Measurements from ENCODE around the gene STT3B. TPM values are rescaled to one million over a fixed set of nuclear protein-coding genes. Genes with fewer than 3 reads are reported as not detected.

The STT3B gene
- total RNA-seq, 2 experiments from 2014 or later, result 111 to 113 TPM

DNA sequence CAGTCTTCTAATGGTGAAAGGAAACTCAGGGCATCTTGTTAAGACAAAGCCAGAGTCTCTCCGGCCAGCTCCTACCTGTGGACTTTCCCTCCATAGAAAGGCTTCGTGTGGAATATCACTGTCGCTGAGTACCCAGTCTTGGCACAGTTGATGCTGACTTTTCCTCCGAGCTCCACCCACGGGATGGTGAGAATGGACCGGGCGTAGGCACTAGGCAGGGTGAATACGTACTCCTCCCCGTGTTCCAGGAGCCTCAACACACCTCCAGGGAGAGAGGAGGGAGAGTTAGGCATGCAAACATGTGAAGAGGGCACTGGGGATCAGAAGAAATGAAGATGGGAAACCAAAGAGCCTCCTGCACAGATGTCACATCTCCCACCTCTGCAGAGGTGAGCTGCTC, 138.0 kb downstream of the STT3B start:
- Mint-ChIP-seq H3K4me1 (ENCODE audit: low read depth) (no peaks in the 10 kb centered on the region), H3K9me3 (no peaks in the 10 kb centered on the region), H3K27me3 (no peaks in the 10 kb centered on the region), H3K4me3 (no peak overlapping the region), H3K36me3 (ENCODE audit: low read depth) (no peaks in the 10 kb centered on the region), H3K27ac (no peak overlapping the region)
- DNase-seq (no peak), ATAC-seq (ENCODE audit: poor library complexity) (no peak)
- H3K36me3 ChIP-seq (ENCODE audit: insufficient read depth, low read length), result no peaks in the 10 kb centered on the region
- TF ChIP-seq, protein P1, sequence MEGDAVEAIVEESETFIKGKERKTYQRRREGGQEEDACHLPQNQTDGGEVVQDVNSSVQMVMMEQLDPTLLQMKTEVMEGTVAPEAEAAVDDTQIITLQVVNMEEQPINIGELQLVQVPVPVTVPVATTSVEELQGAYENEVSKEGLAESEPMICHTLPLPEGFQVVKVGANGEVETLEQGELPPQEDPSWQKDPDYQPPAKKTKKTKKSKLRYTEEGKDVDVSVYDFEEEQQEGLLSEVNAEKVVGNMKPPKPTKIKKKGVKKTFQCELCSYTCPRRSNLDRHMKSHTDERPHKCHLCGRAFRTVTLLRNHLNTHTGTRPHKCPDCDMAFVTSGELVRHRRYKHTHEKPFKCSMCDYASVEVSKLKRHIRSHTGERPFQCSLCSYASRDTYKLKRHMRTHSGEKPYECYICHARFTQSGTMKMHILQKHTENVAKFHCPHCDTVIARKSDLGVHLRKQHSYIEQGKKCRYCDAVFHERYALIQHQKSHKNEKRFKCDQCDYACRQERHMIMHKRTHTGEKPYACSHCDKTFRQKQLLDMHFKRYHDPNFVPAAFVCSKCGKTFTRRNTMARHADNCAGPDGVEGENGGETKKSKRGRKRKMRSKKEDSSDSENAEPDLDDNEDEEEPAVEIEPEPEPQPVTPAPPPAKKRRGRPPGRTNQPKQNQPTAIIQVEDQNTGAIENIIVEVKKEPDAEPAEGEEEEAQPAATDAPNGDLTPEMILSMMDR (IDR thresholded peaks at IDR 0.05), result no peak
- peaks cover 0 to 3% of the 10 kb centered on the region in 2 experiments for H3K27me3 ChIP-seq (ENCODE audit: control insufficient read depth in 1 of 2, insufficient read depth in 2 of 2, low read length in 2 of 2)
- ChIA-PET CTCF (no interaction called here), POLR2A (no interaction called here)
- H3K9me3 ChIP-seq (ENCODE audit: control insufficient read depth in 1 of 2, insufficient read depth in 1 of 2, low read length in 2 of 2), result peaks cover 0 to 5% of the 10 kb centered on the region in 2 experiments
- no peak overlapping the region for H3K4me3 ChIP-seq (ENCODE audit: low read length)
- intact Hi-C loops (cut with DNase I, micrococcal nuclease), result no loop called here
- no peaks in the 10 kb centered on the region for H3K4me1 ChIP-seq (ENCODE audit: insufficient read depth, low read length)
- H3K27ac ChIP-seq (ENCODE audit: low read depth in 1 of 2, low read length in 2 of 2), result no peak overlapping the region

DNA sequence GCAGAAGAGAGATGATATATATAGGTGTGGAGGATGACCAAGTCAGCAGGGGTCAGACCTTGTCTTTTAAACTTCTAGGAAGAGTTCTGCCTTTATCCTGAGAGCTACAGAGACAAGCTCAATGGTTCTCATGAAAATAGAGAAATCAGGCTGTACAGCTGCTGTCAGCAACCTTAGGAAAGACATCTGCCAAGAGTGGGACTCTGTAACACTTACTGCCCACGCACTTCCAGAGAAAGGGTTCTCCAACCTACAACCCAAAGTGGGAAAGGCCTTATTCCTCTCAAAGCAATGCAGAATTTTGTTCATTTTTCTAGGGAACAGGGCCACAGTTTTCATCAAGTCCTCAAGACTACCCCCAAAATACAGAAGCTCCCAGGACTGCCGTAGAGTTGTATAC, 138.7 kb downstream of the STT3B start:
- H3K27me3 ChIP-seq (ENCODE audit: control insufficient read depth in 1 of 2, insufficient read depth in 2 of 2, low read length in 2 of 2), result no peaks in the 10 kb centered on the region
- H3K9me3 Mint-ChIP-seq, result no peaks in the 10 kb centered on the region
- no peaks in the 10 kb centered on the region for H3K4me1 Mint-ChIP-seq (ENCODE audit: low read depth)
- no peaks in the 10 kb centered on the region for H3K36me3 Mint-ChIP-seq (ENCODE audit: low read depth)
- TF ChIP-seq, protein P1 (IDR thresholded peaks at IDR 0.05), result no peak
- ChIA-PET CTCF (no interaction called here), POLR2A (no interaction called here)
- H3K4me1 ChIP-seq (ENCODE audit: insufficient read depth, low read length), result no peaks in the 10 kb centered on the region
- no peak overlapping the region for H3K27ac Mint-ChIP-seq
- intact Hi-C loops (cut with DNase I, micrococcal nuclease), result no loop called here
- H3K4me3 Mint-ChIP-seq, result no peak overlapping the region
- H3K9me3 ChIP-seq (ENCODE audit: control insufficient read depth in 1 of 2, insufficient read depth in 1 of 2, low read length in 2 of 2), result no peaks in the 10 kb centered on the region
- no peak for ATAC-seq (ENCODE audit: poor library complexity)
- no peaks in the 10 kb centered on the region for H3K27me3 Mint-ChIP-seq
- DNase-seq, result no peak
- H3K4me3 ChIP-seq (ENCODE audit: low read length), result no peak overlapping the region
- no peak overlapping the region for H3K27ac ChIP-seq (ENCODE audit: low read depth in 1 of 2, low read length in 2 of 2)
- H3K36me3 ChIP-seq (ENCODE audit: insufficient read depth, low read length), result no peaks in the 10 kb centered on the region

DNA sequence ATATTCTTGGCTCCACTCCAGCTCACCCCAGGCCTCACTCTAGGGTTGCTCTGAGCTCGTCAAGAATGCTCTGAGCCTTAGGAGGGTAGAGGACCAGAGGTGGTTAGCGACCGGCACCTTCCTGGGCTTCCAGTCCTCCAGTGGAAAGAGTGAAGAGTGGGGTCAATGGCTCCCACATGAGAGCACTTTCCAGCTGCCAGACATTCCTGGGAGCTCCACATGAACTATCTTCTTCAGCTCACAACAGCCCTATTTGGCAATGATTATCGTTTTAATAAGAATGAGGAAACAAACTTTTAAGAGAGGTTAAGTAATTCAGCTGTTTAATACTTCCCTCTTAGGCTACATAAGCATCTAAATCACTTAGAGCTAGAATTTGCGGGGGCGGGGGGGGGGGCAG, 139.3 kb downstream of the STT3B start:
- H3K4me1 ChIP-seq (ENCODE audit: insufficient read depth, low read length), result no peaks in the 10 kb centered on the region
- H3K27me3 Mint-ChIP-seq, result no peaks in the 10 kb centered on the region
- DNase-seq, result no peak
- intact Hi-C loops (cut with DNase I, micrococcal nuclease), result no loop called here
- H3K36me3 Mint-ChIP-seq (ENCODE audit: low read depth), result no peaks in the 10 kb centered on the region
- H3K27me3 ChIP-seq (ENCODE audit: control insufficient read depth in 1 of 2, insufficient read depth in 2 of 2, low read length in 2 of 2), result no peaks in the 10 kb centered on the region
- no peak overlapping the region for H3K27ac Mint-ChIP-seq
- H3K4me1 Mint-ChIP-seq (ENCODE audit: low read depth), result no peaks in the 10 kb centered on the region
- no peaks in the 10 kb centered on the region for H3K9me3 Mint-ChIP-seq
- H3K36me3 ChIP-seq (ENCODE audit: insufficient read depth, low read length), result no peaks in the 10 kb centered on the region
- H3K27ac ChIP-seq (ENCODE audit: low read depth in 1 of 2, low read length in 2 of 2), result no peak overlapping the region
- POLR2A ChIA-PET, result no interaction called here
- H3K9me3 ChIP-seq (ENCODE audit: control insufficient read depth in 1 of 2, insufficient read depth in 1 of 2, low read length in 2 of 2), result no peaks in the 10 kb centered on the region
- H3K4me3 Mint-ChIP-seq, result no peak overlapping the region
- TF ChIP-seq, protein P1 (IDR thresholded peaks at IDR 0.05), result no peak
- H3K4me3 ChIP-seq (ENCODE audit: low read length), result no peak overlapping the region
- no peak for ATAC-seq (ENCODE audit: poor library complexity)
- CTCF ChIA-PET, result no interaction called here

Measured in CD4-positive, alpha-beta T cell (primary cell).